DMS53 (cell line): ENCODE data around the gene MIEN1.
"Not testable (repeated sequence)": the region's sequence is repeated elsewhere in the genome, so short reads cannot be mapped to it uniquely, and the experiment has no call there.

Source experiments
- DNase-seq: peaks from one replicate; lab custom pipeline; 2025; lab: John Stamatoyannopoulos, UW

The MIEN1 gene

DNA sequence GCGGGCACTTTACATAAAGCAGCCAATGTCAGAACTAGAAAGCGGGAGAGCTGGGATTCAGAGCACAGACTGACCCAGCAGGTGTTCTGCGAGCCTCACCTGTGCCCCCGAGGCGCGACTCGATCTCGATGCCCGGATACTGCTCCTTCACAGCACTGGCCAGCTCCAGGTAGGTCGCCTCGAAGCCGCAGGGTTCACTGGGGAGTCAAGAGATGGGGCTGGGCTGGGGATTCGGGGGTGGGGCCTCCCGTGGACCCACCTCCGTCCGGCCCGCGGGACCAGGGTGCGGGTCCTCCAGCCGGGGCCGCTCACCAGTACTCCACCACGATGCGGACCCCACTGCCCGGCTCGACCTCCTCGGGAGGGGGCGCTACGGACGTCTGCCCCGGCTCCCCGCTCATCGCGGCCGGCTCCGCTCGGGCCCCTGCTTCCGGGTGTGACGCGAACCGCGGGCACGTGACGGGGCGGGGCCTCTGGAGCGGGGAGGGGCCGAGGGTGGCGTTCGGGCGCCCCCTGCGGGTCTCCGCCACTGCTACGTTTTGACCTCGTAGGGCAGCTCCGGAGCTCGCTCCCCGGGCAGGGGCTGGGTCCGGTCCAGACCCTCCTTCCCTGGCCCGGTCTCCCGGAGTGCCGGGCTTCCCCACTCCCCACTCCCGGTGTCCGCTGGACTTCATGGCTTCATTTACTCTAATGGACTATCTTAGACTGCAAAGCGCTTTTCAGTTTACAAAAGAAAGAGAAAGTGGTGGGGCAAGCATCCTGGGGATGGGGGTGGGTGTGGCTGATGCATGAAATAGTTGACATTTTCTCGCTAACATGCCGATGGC is at the start of gene MIEN1:
Gene MIEN1 (minus strand): TSS at position 438 of the 827 bp plus-strand sequence. CDS start 37 bp downstream, at position 401.
- peak; percentile 90 for DNase-seq

- DNase-seq: no peak
These were observed 47.4 kb upstream of the MIEN1 start for GRCh38 chr17:39777534-39778365.

DNA sequence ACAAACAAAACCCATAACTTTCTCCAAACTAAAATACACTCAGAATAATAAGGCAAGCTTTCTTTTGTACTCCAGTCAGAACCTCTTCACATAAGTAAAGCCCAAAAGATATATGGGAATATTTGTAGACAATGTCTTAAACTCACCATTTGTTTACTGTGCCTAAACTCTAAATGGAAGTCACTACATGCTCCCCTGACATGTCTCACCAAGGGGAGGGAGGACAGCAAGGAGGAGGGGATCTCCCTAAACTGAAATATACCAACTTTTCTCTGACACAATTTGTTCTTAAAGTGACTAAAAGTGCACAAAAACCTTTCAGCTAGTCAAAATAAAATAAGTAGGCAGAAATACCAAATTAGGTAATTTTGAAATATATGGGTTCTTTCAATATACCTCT is 45.9 kb upstream of the MIEN1 start:
- DNase-seq: no peak

DNA sequence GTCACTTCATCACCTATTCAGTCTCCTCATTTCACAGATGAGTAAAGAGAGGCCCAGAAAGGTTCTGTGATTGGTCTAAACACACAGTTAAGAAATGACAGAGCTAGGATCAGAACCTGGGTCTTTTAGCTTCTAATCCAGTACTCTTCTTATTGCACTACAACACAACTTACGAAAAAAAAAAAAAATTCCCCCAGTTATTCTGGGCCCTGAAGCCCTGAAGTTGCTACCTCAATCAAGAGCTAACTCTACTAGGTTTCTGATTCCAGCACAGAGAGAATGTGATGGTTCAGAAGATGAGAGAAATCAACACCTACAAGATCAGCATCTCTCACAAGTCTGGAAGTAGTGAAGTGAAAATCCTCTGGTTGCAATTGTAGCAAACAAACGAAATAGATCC is 44.7 kb upstream of the MIEN1 start:
- no peak for DNase-seq

DNA sequence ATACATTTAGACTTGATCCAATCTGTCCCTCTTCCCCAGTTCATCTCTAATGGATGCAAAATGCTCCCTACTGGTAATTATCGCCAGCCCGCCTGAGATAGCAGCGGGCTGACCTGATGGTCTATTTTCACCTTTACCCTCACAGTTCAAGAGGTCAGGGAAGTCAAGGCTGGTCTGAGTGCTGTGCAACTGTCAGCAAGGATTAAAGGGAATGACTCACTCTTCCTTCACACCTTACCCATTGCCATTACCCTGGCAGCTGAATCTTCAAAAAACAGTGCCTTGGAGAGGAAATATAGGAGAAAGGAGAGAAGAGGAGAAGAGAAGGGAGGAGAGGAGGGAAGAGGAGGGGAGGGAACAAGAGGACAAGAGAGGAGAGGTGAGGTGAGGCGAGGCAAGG is 43.7 kb upstream of the MIEN1 start:
- DNase-seq: peak; percentile 8

DNA sequence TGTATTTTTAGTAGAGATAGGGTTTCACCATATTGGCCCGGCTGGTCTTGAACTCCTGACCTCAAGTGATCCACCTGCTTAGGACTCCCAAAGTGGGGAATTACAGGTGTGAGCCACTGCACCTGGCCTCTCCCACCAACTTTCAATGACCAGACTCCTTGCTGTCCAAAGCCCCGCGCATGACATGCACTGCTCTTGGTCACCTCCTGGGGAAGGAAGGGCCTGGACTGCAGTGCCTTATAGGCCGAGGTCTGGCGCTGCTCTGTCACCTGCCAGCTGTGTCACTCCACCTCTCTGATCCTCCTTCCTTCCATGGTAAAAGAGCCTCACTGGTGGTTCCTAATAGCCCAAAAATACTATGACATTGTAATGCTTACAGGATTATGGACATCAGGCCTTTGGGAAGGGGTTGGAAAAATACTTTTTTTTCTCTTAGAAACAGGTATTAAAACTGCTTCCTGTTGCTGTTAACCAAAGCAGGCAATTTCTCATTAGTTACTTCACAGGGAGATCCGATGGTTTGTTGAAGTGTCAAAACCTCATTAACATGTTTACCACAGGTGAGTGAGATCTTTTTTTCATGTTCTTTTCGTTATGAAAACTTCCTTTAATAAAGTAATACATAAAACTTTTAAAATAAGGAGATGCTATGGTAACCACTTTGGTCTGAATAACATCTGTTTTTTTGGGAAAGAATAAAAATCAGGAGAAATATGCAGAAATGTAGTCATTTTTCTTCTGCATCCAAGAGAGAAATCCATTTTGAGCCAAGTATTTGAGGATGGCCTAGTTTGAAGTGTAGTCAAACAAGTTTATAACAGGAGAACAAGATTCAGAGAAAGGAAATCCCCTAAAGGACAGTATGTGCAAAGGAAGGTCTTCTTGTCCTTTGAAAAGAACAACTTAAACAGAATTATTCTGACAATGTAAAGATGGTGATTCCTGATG is 42.9 kb upstream of the MIEN1 start:
- DNase-seq: no peak

DNA sequence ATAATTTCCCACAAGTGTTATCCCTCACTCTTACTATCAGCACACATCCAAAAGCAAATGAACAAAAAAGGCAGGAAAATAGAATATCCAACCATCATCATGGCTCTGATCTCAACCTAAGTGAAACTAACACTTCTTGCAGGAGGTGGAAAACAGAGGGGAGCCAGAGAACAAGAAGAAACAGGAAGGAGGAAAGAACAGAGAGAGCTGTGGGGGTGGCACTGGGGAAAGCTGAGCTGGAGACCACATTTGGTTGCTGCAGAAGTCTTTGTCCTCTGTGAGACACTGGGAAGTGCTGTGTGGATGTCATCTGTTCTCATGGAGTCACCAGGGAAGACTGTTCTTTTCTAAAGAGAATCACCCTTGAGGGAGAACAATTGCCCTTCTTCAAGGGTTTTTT is 42.1 kb upstream of the MIEN1 start:
- no peak for DNase-seq

GRCh38 chr17:39769974-39770587 is 39.7 kb upstream of the MIEN1 start:
- DNase-seq: peak; percentile 93

GRCh38 chr17:39767147-39767546 is 36.8 kb upstream of the MIEN1 start:
- no peak for DNase-seq

DNA sequence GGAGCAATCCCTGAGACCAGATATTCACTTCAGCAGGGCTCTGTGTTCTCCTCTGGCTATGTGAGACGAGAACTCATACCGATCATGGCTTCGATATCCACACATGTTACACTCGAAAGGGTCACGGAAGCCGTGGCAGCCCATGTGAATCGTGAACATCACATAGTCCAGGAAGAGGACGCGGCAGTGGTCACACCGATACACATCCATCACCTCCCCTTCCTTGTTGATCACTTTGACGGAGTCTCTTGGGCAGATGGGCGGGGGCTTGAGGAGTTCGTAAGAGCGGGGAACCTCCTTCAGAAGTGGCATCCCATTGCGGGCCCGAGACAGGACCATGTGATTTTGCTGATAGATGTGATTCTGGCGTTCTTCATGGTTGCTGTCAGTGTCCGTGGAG is 35.4 kb upstream of the MIEN1 start:
- DNase-seq: no peak

GRCh38 chr17:39765175-39765574 is 34.8 kb upstream of the MIEN1 start:
- DNase-seq: no peak

DNA sequence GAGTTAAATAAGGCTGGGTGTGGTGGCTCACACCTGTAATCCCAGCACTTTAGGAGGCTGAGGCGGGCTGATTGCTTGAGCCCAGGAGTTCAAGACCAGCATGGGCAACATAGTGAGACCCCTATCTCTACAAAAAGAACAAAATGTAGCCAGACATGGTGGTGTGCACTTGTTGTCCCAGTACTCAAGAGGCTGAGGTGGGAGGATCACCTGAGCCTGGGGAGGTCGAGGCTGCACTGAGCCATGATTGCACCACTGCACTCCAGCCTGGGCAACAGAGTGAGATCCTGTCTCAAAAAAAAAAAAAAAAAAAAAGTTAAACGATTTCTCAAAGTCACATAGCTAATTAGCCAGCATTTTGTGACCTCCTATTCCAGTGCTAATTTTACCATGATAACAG is 33.8 kb upstream of the MIEN1 start:
- not testable (repeated sequence) for DNase-seq

DNA sequence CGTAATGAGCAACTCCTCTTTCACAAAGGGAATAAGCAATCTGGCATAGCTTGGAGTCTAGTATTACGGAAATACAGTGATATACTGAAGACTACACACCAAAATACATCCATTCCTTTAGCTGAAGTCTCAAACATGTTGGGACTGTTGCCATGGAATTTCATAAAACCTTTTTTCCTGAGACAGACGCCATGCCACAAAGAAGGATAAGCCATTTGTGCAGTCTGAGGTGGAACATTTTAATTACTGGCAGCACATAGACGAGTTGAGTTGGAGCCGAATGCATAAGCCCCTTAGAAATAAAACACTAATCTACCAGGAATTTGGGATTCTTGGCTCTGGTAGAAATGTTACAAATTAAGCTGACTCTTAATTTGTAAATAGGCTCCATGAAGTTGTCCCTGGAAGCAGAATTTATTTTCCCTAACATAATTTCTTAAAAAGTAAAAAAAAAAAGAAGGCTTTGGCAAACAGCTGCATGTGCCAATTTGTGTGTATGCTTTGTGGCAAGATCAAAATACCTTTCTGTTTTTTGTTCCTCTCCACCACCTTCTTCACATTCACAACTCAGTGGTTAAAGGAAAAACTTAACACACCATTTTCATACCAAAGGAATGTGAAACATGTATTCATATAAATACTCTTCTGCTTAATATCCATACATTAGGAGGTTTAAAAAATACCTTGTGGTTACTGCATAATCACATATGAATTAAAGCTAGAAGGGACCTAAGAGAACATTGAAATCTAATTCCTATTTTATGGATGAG is 32.9 kb upstream of the MIEN1 start:
- no peak for DNase-seq

DNA sequence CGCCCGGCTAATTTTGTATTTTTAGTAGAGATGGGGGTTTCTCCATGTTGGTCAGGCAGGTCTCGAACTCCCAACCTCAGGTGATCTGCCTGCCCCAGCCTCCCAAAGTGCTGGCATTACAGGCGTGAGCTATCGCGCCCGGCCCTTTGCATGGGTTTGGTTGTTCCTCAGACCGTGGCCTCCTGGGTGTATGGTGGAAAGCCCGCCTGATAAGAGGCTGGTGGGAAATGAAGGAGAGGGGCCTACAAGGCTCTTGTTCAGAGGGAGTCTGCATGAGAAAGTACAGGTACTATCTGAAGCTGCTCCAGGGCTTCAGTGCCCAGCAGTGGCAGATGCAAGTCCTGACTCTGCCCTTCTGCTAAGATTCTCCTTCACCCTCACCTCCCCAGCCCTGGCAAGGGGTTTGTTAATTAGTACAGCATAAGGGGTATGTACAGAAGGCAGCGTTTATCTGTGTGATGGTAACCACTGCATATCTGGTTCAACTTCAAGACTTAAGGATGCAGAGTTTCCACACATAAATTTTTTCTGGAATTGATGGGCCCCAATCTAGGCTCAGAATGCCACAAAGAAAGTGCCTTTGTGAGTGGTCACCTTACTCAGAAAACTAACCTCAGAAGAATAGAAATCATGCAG is 31.6 kb upstream of the MIEN1 start:
- no peak for DNase-seq

DNA sequence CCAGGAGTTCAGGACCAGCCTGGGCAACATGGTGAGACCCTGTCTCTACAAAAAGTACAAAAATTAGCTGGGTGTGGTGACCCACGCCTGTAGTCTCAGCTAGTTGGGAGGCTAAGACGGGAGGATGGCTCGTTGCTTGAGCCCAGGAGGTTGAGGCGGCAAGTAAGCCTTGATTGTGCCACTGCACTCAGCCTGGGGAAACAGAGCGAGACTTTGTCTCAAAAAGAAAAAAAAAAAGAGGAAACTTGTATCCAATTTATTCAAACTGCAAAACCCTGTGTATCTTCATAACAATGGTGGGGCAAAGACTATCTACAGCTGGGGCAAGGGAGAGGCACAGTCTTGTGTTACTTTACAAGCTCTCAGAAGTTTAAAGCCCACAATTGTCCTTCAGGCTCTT is 28.9 kb upstream of the MIEN1 start:
- no peak for DNase-seq

GRCh38 chr17:39757931-39758873 is 27.9 kb upstream of the MIEN1 start:
- DNase-seq: no peak

DNA sequence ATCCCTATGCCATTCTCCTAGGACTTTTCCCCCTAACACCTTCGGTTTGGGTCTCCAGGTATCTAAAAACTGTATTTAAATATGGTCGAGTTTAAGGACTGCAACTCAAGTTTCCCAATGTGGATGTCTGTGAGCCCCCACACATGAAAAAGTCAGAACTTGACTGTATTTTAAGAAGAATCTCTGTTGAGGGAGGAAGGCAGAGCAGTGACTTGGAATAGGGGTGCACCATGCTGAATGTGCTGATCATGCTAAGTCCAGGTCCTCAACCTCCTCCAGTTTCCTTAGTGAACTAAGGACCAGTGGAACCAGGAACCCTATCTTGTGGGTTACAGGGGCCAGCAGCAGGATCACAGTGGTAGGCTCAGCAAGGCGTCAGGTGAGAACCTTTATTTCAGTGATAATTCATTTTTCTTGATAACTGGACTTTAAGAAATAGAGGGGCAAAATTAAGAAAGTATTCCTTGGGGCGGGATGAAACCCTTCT is 26.9 kb upstream of the MIEN1 start:
- DNase-seq: no peak

DNA sequence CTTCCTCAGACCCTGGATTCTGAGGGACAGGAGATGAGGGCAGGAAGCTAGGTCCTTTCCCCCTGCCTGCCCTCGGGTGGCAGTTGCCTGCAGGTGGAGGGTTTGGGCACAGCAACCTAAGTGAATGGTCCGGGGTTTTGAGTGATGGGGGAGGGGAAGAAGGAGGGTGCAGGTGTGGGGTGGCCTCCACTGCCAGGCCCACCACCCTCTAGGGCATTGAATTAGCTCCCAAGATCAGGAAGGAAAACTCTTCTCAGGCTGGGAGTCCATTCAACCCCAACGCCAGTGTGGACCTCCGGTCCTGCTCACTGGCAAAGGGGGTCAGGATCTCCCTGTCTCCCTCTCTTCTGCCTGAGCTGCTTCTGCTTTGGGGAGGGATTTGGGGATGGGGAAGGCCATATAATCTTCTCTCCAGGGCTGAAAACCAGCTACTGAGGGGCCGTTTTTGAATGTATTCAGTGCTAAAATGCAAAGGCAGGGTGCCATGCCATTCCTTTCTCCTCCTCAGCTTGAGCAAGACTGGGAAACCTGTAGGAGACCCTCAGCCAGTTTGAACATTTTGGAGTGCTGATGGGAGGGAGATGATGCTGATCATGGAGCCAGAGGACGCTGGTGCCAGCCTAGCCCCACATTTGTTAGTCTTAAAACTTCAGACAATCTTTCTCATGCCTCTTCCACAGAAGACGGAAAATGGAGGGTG is 26.2 kb upstream of the MIEN1 start:
- DNase-seq: no peak
